AG20443 (cell line): Measurements from ENCODE around the gene SLC4A1.

Experiments
- DNase-seq: peaks from one replicate; pipeline ENCODE4 v3.0.0; 2012; ENCODE audit warnings: low spot score, mixed read lengths

Gene SLC4A1

GRCh38 chr17:44283344-44284023 is 15.5 kb upstream of the SLC4A1 start:
- no peak for DNase-seq

GRCh38 chr17:44282264-44282663 is 14.3 kb upstream of the SLC4A1 start:
- no peak for DNase-seq

GRCh38 chr17:44281570-44281969 is 13.6 kb upstream of the SLC4A1 start:
- DNase-seq: no peak

- no peak for DNase-seq
These were observed 12.5 kb upstream of the SLC4A1 start for GRCh38 chr17:44280392-44280937.

GRCh38 chr17:44279666-44280391 is 11.9 kb upstream of the SLC4A1 start:
- peak; percentile 94 for DNase-seq

- no peak for DNase-seq
These were observed 11.4 kb upstream of the SLC4A1 start for GRCh38 chr17:44279346-44279665.

GRCh38 chr17:44277976-44278375 is 10.0 kb upstream of the SLC4A1 start:
- peak; percentile 59 for DNase-seq

- no peak for DNase-seq
These were observed 5.7 kb upstream of the SLC4A1 start for GRCh38 chr17:44273607-44274006.

GRCh38 chr17:44272954-44273353 is 5.0 kb upstream of the SLC4A1 start:
- DNase-seq: no peak

GRCh38 chr17:44272321-44272951 is 4.5 kb upstream of the SLC4A1 start:
- no peak for DNase-seq

- no peak for DNase-seq
These were observed 1.8 kb upstream of the SLC4A1 start for GRCh38 chr17:44269535-44270240.

- DNase-seq: no peak
These were observed 987 bp upstream of the SLC4A1 start for GRCh38 chr17:44268709-44269534.

GRCh38 chr17:44267165-44267455 is 825 bp downstream of the SLC4A1 start:
- DNase-seq: no peak

GRCh38 chr17:44266402-44267164 is 1.4 kb downstream of the SLC4A1 start:
- DNase-seq: no peak

- no peak for DNase-seq
These were observed 4.5 kb downstream of the SLC4A1 start for GRCh38 chr17:44263345-44263902.

GRCh38 chr17:44262654-44263225 is 5.2 kb downstream of the SLC4A1 start:
- no peak for DNase-seq

GRCh38 chr17:44260296-44260695 is 7.6 kb downstream of the SLC4A1 start:
- DNase-seq: no peak

GRCh38 chr17:44258811-44259351 is 9.1 kb downstream of the SLC4A1 start:
- DNase-seq: no peak

- DNase-seq: no peak
These were observed 9.8 kb downstream of the SLC4A1 start for GRCh38 chr17:44257815-44258760.
